SU-DHL-6 (cell line): ENCODE results near the gene PIK3R1.

ENCODE experiments used
- H2AFZ ChIP-seq: fragments of 200-600 bp; sonication (generic); 2 replicates; pipeline ENCODE4 v1.6.1; 2014; ENCODE audit warnings: low read depth, mild to moderate bottlenecking, moderate library complexity, mixed read lengths, antibody characterized with exemption, low read length; ENCODE audit not compliant: severe bottlenecking
- H3F3A ChIP-seq: fragments of 200-600 bp; shearing (Covaris generic); 2 replicates; pipeline ENCODE4 v1.6.0; 2016; ENCODE audit warnings: antibody characterized with exemption, mild to moderate bottlenecking; ENCODE audit not compliant: insufficient read depth
- H3K27ac ChIP-seq: fragments of 200-600 bp; sonication (generic); 2 replicates; pipeline ENCODE4 v1.5.1; 2016; ENCODE audit warnings: low read depth, mild to moderate bottlenecking, low read length, moderate library complexity, mixed read lengths
- H3K27me3 ChIP-seq: fragments of 200-600 bp; sonication (generic), shearing (Covaris generic); 2 replicates; pipeline ENCODE4 v1.6.0; 2014; ENCODE audit warnings: mild to moderate bottlenecking, low read length
- H3K36me3 ChIP-seq: fragments of 200-600 bp; sonication (generic); 2 replicates; pipeline ENCODE4 v1.6.1; 2014; ENCODE audit warnings: mild to moderate bottlenecking, low read length, mixed read lengths
- H3K4me2 ChIP-seq: fragments of 300-600, 200-600 bp; shearing (Covaris generic), sonication (generic); 2 replicates; pipeline ENCODE4 v1.6.0; 2014; ENCODE audit warnings: low read length, low read depth, mild to moderate bottlenecking; ENCODE audit not compliant: poor library complexity, severe bottlenecking
- H3K4me3 ChIP-seq: fragments of 200-600 bp; sonication (generic); 2 replicates; pipeline ENCODE4 v1.5.1; 2014; ENCODE audit warnings: antibody characterized with exemption, low read length, mild to moderate bottlenecking, mixed read lengths; ENCODE audit not compliant: insufficient read depth, poor library complexity, severe bottlenecking
- H3K79me2 ChIP-seq: fragments of 200-600 bp; sonication (generic); 2 replicates; pipeline ENCODE4 v1.6.1; 2014; ENCODE audit warnings: mild to moderate bottlenecking, low read length, moderate library complexity; ENCODE audit not compliant: insufficient read depth
- H3K9ac ChIP-seq: fragments of 200-600 bp; sonication (generic); 2 replicates; pipeline ENCODE4 v1.7.0; 2014; ENCODE audit warnings: mild to moderate bottlenecking, low read length
- H3K9me2 ChIP-seq: fragments of 200-600 bp; sonication (generic); replicated peaks from 2 replicates; pipeline ENCODE4 v1.6.1; 2014; ENCODE audit warnings: low read length; ENCODE audit not compliant: insufficient read depth
- H3K9me3 ChIP-seq: fragments of 200-600 bp; sonication (generic); 2 replicates; pipeline ENCODE4 v1.6.1; 2014; ENCODE audit warnings: low read length, mixed read lengths; ENCODE audit not compliant: insufficient read depth
- H4K20me1 ChIP-seq: fragments of 200-600 bp; sonication (generic); 2 replicates; pipeline ENCODE4 v1.6.1; 2014; ENCODE audit warnings: low read depth, mild to moderate bottlenecking, antibody characterized with exemption, low read length, moderate library complexity, mixed read lengths
- EZH2phosphoT487 ChIP-seq: fragments of 200-600 bp; sonication (generic), shearing (Covaris generic); conservative IDR thresholded peaks from 2 replicates; pipeline ENCODE4 v1.6.1; 2018; ENCODE audit warnings: mild to moderate bottlenecking, antibody characterized with exemption, low read length, moderate library complexity, mixed read lengths
- TF ChIP-seq, protein P1 (sequence below): fragments of 200-600 bp; sonication (generic); IDR thresholded peaks from one replicate; pipeline ENCODE4 v1.5.1; 2017; ENCODE audit warnings: antibody characterized with exemption, mild to moderate bottlenecking, low read length, moderate library complexity; ENCODE audit not compliant: insufficient read depth, poor library complexity, severe bottlenecking

The PIK3R1 gene

DNA sequence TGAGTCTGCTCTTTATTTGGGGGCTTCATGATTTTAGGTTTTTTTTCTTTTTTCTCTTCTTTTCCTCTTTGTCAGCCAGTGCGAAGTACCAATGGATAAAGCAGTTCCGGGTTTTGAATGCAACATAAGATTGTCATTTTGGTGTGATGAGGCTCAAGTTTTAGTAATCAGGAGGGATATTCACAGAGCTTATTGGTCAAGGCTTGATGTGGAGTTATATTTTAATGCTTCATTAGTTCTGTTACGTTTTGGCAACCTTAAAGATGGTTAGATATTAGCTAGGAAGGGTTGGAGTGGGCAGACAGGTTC, 1.4 kb downstream of the PIK3R1 start:
- H3K9me3 ChIP-seq: no peaks in the 10 kb centered on the region
- H3K27ac ChIP-seq: peak overlapping the region; percentile 94
- no peak for TF ChIP-seq EZH2phosphoT487
- TF ChIP-seq, protein P1, sequence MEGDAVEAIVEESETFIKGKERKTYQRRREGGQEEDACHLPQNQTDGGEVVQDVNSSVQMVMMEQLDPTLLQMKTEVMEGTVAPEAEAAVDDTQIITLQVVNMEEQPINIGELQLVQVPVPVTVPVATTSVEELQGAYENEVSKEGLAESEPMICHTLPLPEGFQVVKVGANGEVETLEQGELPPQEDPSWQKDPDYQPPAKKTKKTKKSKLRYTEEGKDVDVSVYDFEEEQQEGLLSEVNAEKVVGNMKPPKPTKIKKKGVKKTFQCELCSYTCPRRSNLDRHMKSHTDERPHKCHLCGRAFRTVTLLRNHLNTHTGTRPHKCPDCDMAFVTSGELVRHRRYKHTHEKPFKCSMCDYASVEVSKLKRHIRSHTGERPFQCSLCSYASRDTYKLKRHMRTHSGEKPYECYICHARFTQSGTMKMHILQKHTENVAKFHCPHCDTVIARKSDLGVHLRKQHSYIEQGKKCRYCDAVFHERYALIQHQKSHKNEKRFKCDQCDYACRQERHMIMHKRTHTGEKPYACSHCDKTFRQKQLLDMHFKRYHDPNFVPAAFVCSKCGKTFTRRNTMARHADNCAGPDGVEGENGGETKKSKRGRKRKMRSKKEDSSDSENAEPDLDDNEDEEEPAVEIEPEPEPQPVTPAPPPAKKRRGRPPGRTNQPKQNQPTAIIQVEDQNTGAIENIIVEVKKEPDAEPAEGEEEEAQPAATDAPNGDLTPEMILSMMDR: no peak
- no peaks in the 10 kb centered on the region for H3F3A ChIP-seq
- H4K20me1 ChIP-seq: peaks cover 10% of the 10 kb centered on the region
- H3K4me3 ChIP-seq: peak overlapping the region; percentile 77
- H3K36me3 ChIP-seq: 0 out of 2 replicates have a peak, but pooled peaks cover 4% of the 10 kb centered on the region
- no peaks in the 10 kb centered on the region for H3K9me2 ChIP-seq
- no peak overlapping the region for H2AFZ ChIP-seq
- peak overlapping the region; percentile 88 for H3K4me2 ChIP-seq
- no peaks in the 10 kb centered on the region for H3K27me3 ChIP-seq
- H3K9ac ChIP-seq: peak overlapping the region; percentile 95
- peaks cover 56% of the 10 kb centered on the region for H3K79me2 ChIP-seq

DNA sequence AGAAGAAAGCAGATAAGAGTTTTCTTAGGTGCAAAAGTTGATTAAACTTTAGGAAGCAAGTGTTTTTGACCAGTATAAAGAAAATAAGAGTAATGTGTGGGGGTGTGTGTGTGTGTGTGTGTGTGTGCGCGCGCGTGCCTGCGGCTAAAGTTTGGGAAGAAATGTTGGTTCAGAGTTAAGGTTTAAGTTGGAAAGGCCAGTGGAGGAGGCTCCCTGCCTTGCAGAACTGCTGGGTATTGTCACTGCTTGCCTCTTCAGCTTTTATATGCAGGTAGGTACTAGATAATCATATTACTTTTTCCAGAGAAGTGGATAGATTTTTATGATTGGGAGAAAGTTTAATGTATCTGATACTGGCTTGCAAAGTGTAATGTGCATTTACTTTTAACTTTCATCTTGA, 2.0 kb downstream of the PIK3R1 start:
- no peak overlapping the region for H2AFZ ChIP-seq
- H3K27ac ChIP-seq: no peak overlapping the region
- no peaks in the 10 kb centered on the region for H3K27me3 ChIP-seq
- no peaks in the 10 kb centered on the region for H3K9me3 ChIP-seq
- peak overlapping the region; percentile 95 for H3K9ac ChIP-seq
- H3K4me3 ChIP-seq: peak overlapping the region; percentile 77
- H3K9me2 ChIP-seq: no peaks in the 10 kb centered on the region
- peak overlapping the region; percentile 88 for H3K4me2 ChIP-seq
- H3K79me2 ChIP-seq: peaks cover 61% of the 10 kb centered on the region
- 0 out of 2 replicates have a peak, but pooled peaks cover 4% of the 10 kb centered on the region for H3K36me3 ChIP-seq
- H3F3A ChIP-seq: no peaks in the 10 kb centered on the region
- H4K20me1 ChIP-seq: peaks cover 10% of the 10 kb centered on the region
- TF ChIP-seq EZH2phosphoT487: no peak
- TF ChIP-seq, protein P1: no peak

DNA sequence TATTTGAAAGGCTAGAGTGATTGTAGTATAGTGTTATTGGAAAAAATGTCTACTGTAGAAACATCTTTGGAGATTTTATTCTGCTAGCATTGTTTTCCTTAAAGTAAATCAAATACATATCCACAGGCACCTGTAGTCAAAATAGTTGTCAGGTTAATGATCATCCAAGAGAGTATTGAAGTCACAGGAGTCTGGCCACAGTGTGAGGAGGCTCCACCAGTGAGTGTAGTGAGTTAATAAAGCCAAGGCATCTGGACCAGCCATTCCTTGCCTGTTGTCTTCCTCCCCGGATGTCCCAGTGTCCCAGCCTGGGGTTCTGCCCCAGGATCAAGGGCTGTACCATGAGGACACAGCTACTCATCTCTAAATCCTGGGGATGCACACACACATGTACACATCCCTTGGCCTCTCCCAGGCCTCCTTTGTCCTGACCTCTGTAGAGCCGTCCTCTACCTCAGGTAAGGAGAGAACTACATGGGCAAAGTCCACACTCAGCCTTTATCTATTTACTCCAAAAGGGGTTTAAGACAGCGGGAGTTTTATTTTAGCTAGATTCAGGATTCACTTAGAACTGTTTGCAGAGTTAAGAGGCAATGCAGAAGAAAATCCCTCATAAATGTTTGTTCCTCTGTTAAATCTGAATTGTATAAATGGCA, 3.7 kb downstream of the PIK3R1 start:
- H3F3A ChIP-seq: no peaks in the 10 kb centered on the region
- peaks cover 79% of the 10 kb centered on the region for H3K79me2 ChIP-seq
- H3K4me3 ChIP-seq: no peak overlapping the region
- H2AFZ ChIP-seq: no peak overlapping the region
- H3K9ac ChIP-seq: no peak overlapping the region
- TF ChIP-seq EZH2phosphoT487: no peak
- no peaks in the 10 kb centered on the region for H3K27me3 ChIP-seq
- peaks cover 10% of the 10 kb centered on the region for H4K20me1 ChIP-seq
- H3K27ac ChIP-seq: no peak overlapping the region
- H3K36me3 ChIP-seq: 0 out of 2 replicates have a peak, but pooled peaks cover 4% of the 10 kb centered on the region
- H3K4me2 ChIP-seq: no peak overlapping the region
- no peaks in the 10 kb centered on the region for H3K9me2 ChIP-seq
- H3K9me3 ChIP-seq: no peaks in the 10 kb centered on the region

DNA sequence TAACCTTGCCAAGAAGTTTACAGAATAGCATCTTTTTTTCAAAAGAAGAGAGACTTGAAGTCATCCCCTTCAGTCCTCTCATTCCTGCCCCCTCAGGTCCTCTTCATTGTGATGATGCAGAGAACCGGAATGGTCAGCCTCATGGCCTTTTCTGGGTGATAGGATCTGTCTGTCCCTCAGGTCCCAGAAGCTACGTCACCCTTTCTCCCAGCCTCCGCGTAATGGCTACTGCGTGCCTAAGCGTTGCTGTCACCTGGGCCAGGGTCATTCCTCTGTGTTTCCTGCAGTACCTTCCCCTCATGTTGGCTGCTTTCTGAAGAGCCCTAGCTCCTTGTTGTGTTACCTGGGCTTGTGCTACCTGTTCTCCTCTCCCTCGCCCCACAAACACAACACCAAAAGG, 4.7 kb downstream of the PIK3R1 start:
- H3K36me3 ChIP-seq: 0 out of 2 replicates have a peak, but pooled peaks cover 4% of the 10 kb centered on the region
- no peaks in the 10 kb centered on the region for H3K27me3 ChIP-seq
- no peak overlapping the region for H3K9ac ChIP-seq
- H3K4me2 ChIP-seq: no peak overlapping the region
- no peak overlapping the region for H3K27ac ChIP-seq
- H3K4me3 ChIP-seq: no peak overlapping the region
- peaks cover 88% of the 10 kb centered on the region for H3K79me2 ChIP-seq
- H3K9me2 ChIP-seq: no peaks in the 10 kb centered on the region
- no peak for TF ChIP-seq EZH2phosphoT487
- TF ChIP-seq, protein P1: no peak
- H3K9me3 ChIP-seq: no peaks in the 10 kb centered on the region
- peaks cover 10% of the 10 kb centered on the region for H4K20me1 ChIP-seq
- H2AFZ ChIP-seq: no peak overlapping the region
- no peaks in the 10 kb centered on the region for H3F3A ChIP-seq
